Retinal pigment epithelial cell (primary cell): ENCODE data around the gene PLRG1.

Experiments used
- DNase-seq: peaks from one replicate; pipeline ENCODE4 v3.0.0-alpha.2; 2010; ENCODE audit warnings: low read depth
- H3K4me3 ChIP-seq: 2 replicates; pipeline ENCODE4 v1.5.1; 2011; ENCODE audit warnings: mild to moderate bottlenecking, low read length, control low read depth, moderate library complexity
- CTCF ChIP-seq: conservative IDR thresholded peaks from 2 replicates; pipeline ENCODE4 v1.5.1; 2011; ENCODE audit warnings: low read depth, low read length, control low read depth, inconsistent platforms

Gene PLRG1

DNA sequence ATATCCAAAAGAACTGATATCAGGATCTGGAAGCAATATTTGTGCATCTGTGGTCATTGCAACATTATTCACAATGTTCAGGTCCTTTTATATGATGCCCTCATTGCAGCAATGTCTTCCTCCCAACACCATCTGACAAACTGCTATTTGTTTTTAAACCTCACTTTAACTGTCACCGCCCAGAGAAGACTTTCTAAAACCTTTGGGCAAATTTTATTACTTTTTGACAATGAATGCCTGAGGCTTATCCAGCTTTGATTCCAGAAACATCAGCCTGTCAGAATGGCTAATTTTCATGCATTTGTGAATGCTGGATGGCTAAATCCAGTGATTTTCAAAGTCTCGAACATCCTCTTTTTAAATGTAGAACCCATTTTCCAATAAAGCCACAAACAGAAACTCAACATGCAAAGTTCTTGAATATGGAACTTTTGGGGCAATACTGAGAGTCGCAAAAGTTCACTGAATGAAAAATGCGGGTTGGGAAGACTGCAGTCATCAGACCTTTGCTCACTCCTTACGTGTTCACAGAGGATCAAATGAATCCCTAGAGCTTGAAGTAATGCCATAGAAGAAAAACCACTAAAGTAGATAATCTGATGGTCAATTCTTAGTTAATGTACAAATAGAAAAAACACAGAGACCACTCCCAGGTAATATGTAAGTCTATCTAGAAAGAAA is 23.1 kb upstream of the PLRG1 start:
- no peak for TF ChIP-seq CTCF

DNA sequence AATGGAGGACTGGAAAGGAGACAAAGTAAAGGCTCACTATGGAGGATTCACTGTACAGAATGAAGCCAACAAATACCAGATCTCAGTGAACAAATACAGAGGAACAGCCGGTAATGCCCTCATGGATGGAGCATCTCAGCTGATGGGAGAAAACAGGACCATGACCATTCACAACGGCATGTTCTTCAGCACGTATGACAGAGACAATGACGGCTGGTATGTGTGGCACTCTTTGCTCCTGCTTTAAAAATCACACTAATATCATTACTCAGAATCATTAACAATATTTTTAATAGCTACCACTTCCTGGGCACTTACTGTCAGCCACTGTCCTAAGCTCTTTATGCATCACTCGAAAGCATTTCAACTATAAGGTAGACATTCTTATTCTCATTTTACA is 19.4 kb upstream of the PLRG1 start:
- H3K4me3 ChIP-seq, result no peak overlapping the region
- no peak for DNase-seq
- TF ChIP-seq CTCF, result no peak

More for the DNA sequence above, 23.1 kb upstream of the PLRG1 start:
- no peak for DNase-seq
- no peak overlapping the region for H3K4me3 ChIP-seq

- H3K4me3 ChIP-seq, result no peak overlapping the region
- TF ChIP-seq CTCF, result no peak
- no peak for DNase-seq
Observed at GRCh38 chr4:154569028-154569427, 18.8 kb upstream of the PLRG1 start.

DNA sequence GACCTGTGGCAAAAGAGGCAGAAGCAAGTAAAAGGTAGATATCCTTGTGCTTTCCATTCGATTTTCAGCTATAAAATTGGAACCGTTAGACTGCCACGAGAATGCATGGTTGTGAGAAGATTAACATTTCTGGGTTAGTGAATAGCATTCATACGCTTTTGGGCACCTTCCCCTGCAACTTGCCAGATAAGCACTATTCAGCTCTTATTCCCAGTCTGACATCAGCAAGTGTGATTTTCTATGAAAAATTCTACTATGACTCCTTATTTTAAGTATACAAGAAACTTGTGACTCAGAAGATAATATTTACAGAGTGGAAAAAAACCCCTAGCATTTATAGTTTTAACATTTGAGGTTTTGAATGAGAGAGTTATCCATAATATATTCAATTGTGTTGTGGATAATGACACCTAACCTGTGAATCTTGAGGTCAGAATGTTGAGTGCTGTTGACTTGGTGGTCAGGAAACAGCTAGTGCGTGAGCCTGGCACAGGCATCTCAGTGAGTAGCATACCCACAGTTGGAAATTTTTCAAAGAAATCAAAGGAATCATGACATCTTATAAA is 16.5 kb upstream of the PLRG1 start:
- no peak for TF ChIP-seq CTCF
- no peak for DNase-seq
- H3K4me3 ChIP-seq, result no peak overlapping the region

DNA sequence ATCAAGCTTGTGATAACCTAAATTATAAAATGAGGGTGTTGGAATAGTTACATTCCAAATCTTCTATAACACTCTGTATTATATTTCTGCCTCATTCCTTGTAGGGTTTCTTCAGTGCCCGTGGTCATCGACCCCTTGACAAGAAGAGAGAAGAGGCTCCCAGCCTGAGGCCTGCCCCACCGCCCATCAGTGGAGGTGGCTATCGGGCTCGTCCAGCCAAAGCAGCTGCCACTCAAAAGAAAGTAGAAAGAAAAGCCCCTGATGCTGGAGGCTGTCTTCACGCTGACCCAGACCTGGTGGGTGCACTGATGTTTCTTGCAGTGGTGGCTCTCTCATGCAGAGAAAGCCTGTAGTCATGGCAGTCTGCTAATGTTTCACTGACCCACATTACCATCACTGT is 15.5 kb upstream of the PLRG1 start:
- H3K4me3 ChIP-seq, result no peak overlapping the region
- no peak for TF ChIP-seq CTCF
- no peak for DNase-seq

DNA sequence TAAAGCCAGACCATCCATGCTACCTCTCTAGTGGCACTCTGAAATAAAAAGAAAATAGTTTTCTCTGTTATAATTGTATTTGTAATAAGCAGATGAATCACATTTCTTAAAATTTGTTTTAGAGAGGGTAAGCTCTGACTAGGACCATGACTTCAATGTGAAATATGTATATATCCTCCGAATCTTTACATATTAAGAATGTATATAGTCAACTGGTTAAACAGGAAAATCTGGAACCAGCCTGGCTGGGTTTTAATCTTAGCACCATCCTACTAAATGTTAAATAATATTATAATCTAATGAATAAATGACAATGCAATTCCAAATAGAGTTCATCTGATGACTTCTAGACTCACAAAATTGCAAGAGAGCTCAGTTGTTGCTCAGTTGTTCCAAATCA is 14.1 kb upstream of the PLRG1 start:
- no peak overlapping the region for H3K4me3 ChIP-seq
- TF ChIP-seq CTCF, result no peak
- DNase-seq, result no peak

GRCh38 chr4:154562697-154563254 is 12.6 kb upstream of the PLRG1 start, which contains the start of gene FGB:
TSS of gene FGB (plus strand) at chr4:154563011. CDS start at chr4:154563019, 8 bp downstream.
- TF ChIP-seq CTCF, result no peak
- DNase-seq, result no peak

More at GRCh38 chr4:154562697-154563254, 12.6 kb upstream of the PLRG1 start, which contains the start of gene FGB:
- no peak within 1 kb of the TSS for H3K4me3 ChIP-seq
